ENCODE results near the gene C6orf58.

The C6orf58 gene

GRCh38 chr6:127576874-127577273 lies at the start of gene C6orf58:
C6orf58 (plus strand) TSS chr6:127577174; CDS start chr6:127577186, 12 bp downstream.
- DNase-seq (ENCODE audit: low read depth): no peak

DNA sequence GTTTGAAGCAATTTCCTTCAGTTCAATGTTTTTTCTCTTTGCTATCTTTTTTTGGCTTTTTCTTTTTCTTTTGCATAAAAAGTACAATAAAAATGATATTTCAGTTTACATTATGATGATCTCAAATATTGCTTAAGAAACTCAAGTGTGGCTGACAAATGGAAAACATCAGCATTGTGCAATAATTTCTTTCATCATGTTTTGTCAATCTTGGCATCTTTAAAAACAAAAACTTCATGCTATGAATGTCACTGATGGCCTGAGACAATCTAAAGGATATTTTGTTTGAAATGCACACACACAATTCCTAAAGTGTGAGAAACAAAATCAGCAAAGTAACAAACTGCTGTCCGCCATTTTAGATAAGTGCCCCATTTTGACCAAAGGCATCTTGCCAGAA lies 44.0 kb upstream of the C6orf58 start:
- DNase-seq (ENCODE audit: low read depth): no peak

- no peak for DNase-seq (ENCODE audit: low read depth)
Measured at GRCh38 chr6:127533736-127534135, 43.2 kb upstream of the C6orf58 start.

DNA sequence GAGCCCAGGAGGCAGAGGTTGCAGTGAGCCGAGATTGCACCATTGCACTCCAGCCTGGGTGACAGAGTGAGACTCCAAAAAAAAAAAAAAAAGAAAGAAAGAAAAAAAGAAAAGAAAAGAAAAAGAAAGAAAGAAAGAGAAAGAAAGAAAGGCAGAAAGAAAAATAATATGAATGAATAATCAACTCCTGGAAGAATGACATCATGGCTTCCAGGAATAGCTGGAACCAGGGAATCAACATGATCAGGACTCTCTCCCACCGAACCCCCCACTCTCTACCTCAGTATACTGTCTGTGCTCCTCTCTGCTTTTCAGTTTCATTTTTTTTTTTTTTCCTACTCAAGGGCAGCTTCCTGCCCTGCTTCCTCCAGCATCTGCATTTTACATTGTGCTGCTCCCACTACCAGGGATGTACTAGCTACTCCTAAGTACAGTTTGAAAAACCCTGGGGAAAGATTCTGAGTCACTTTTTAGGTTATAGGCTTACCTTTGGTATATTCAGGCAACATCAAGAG lies 38.2 kb upstream of the C6orf58 start:
- DNase-seq (ENCODE audit: low read depth): no peak

DNA sequence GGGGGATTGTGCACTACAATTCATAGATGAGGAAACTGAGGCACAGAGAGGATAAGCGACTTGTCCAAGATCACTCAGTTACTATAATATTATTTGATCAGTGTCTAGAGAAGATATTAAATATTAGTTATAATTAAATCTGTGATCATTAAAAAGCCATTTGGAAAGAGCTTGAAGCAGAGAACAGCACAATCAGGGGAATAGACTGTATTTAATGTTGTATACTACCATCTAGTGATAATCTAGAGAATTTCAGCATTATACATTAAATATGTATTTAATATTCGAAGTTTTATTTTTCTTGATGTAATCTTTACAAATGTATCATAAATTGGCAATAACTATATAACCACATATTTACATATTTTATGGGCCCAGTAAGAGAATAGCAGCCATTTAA lies 37.7 kb upstream of the C6orf58 start:
- no peak for DNase-seq (ENCODE audit: low read depth)

DNA sequence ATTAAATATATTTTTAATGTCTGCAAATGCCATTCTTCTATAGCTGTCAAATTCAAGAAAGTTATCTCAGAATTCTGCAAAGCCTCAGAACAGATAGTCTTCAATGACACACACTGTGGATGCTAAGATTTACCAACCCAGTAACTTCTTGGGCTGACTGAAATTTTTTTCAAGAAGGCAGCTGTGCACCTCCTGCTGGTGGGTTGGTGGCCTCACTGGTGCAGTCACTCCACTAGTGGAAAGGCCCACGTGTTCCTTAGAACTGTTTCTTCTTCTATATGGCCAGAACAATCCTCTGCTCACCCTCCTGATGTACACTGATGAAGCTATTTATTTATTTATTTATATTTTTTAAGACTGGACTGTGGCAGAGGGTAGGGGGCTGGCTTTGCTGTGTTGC lies 29.8 kb upstream of the C6orf58 start:
- no peak for DNase-seq (ENCODE audit: low read depth)

DNA sequence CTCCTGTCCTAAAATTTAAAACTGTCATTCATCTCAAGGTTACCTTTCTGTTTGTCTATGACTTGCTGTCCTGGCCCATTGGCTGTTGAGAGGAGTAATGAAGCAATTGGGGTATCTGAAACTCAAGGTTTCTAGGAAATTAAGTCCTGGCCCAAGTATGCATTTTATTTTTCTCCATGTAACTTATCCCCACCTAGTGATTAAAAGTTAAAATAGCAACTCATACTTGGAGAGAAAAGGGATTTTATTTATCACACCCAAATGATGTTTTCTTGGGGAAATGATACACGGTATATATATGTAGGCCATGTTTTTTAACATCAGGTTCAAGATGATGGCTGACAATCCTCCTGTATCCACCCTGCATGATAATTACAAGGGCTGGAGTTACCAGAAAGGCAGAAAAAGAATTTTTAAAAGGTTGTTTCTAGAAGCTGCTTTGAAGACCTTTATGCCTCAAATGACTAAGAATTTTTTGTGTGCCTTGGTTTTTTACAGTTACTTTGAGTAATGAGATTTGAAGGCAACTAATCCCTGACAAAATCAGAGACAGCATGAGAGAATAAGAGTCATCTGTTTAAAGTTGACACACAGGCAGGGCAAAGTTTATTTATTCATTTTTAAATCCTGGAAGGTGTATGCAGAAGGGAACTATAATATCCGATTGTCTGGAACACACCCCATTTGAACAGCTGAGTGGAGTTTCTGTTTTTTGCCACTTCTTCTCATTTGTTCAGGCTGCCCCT lies 28.9 kb upstream of the C6orf58 start:
- no peak for DNase-seq (ENCODE audit: low read depth)

DNA sequence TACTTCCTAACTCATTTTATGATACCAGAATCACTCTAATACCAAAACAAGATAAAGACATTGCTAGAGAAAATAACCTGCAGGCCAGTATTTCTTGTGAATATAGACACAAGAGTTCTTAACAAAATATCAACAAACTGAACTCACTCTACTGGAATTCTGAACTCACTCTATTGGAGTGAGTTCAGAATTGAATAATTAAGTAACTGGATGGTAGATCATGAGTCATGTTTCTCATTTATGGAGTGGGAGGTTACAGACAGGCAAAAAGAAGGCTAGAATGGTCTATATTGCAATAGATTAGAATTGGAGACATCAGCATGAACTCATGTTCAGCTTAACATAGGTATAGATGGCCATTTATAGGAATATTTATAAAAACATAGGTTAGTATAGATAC lies 26.6 kb upstream of the C6orf58 start:
- no peak for DNase-seq (ENCODE audit: low read depth)

- DNase-seq (ENCODE audit: low read depth): no peak
Measured at GRCh38 chr6:127554435-127555006, 22.5 kb upstream of the C6orf58 start.

- DNase-seq (ENCODE audit: low read depth): no peak
Measured at GRCh38 chr6:127561660-127562059, 15.3 kb upstream of the C6orf58 start.

GRCh38 chr6:127564761-127565160 lies 12.2 kb upstream of the C6orf58 start:
- DNase-seq (ENCODE audit: low read depth): no peak

DNA sequence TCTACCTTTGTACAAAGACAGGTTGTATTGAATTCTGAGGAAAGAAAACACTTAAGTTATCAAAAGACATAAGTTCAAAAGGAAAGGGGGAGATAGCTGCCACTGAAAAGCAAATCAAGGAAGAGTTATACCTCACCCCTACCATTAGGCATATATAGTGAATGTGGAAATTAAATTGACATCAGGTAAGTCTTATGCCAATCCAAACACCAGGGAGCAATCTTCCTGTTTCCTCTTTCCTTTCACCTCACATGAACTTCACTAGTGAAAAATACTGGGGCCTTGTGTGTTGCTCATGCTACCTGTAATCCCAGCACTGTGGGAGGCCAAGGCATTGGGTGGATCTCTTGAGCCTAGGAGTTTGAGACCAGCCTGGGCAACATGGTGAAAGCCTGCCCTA lies 10.9 kb upstream of the C6orf58 start:
- no peak for DNase-seq (ENCODE audit: low read depth)

DNA sequence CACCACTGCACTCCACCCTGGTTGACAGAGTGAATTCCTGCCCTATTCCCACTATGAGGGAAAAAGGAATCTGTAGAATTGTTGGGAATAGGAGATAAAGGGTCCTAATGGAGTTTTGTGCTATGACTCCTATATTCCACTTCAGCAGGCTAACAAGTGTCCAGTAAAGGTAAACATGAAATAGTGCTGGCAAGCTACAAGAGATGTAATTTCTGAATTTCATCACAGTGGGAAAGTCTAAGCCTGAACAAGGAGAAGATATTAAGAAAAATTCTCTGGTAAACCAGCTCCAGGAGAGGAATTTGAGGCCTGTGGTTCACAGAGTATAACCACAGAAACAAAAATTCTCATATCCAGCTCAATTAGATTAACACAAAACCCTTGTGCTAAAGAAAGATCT lies 10.3 kb upstream of the C6orf58 start:
- DNase-seq (ENCODE audit: low read depth): no peak

DNA sequence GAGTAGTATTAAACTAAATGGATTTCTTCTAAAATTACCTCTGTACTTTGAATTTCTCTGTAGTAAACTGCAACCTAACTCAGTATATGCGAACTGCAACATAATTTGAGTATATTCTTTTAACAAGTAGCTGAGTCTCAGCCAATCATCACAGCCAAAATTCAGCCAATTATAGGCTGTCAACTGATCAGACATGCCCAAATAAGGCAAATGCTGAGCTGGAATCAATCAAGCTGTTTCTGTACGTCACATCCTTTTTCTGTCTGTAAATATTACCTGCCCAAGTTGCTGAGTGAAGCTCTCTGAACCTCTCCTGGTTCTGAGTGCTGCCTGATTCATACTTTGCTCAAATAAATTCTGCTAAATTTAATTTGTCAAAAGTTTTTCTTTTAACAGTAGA lies 9.5 kb upstream of the C6orf58 start:
- DNase-seq (ENCODE audit: low read depth): no peak

GRCh38 chr6:127570739-127571389 lies 6.1 kb upstream of the C6orf58 start:
- no peak for DNase-seq (ENCODE audit: low read depth)

GRCh38 chr6:127578900-127579299 lies 1.9 kb downstream of the C6orf58 start:
- DNase-seq (ENCODE audit: low read depth): no peak

- DNase-seq (ENCODE audit: low read depth): no peak
Measured at GRCh38 chr6:127581576-127581975, 4.6 kb downstream of the C6orf58 start.

GRCh38 chr6:127582777-127583462 lies 5.9 kb downstream of the C6orf58 start:
- DNase-seq (ENCODE audit: low read depth): no peak

DNA sequence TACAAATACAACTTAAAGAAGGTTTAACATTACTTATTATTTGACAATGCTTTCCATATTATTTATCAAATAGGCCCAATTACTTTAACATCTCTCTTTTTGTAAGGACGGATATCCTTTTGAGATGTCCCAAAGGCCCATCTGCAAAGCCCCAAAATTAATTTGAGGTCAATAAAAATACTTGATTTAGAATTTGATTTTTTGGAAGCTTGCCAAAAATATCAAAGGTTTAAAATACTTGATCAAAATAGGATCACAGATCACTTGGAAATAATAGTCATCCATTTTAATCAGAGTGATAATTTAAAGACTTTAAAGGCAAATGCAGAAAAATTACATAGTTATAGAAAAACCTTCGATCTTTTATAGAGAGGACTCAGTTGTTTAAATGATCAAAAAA lies 8.1 kb downstream of the C6orf58 start:
- no peak for DNase-seq (ENCODE audit: low read depth)

- DNase-seq (ENCODE audit: low read depth): no peak
Measured at GRCh38 chr6:127586372-127586771, 9.4 kb downstream of the C6orf58 start.

DNA sequence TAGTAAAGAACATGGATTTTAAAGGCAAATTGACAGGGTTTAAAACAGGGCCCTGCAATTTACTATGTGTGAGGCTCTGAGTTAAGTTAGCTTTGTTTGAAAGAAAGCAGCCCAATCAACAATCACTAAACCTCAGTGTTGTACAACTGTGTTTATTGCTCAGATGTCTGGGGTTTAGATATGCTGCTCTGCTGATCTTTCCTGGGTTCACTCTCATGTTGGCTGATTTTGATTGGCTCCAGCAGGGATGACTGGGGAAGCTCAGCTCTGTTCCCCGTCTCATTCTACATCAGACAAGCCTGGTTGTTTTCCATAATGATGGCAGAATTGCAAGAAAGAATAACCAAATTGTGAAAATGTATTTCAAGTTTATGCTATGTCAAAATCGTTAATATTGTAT lies 10.9 kb downstream of the C6orf58 start:
- no peak for DNase-seq (ENCODE audit: low read depth)

- DNase-seq (ENCODE audit: low read depth): no peak
Measured at GRCh38 chr6:127589135-127589534, 12.2 kb downstream of the C6orf58 start.

DNA sequence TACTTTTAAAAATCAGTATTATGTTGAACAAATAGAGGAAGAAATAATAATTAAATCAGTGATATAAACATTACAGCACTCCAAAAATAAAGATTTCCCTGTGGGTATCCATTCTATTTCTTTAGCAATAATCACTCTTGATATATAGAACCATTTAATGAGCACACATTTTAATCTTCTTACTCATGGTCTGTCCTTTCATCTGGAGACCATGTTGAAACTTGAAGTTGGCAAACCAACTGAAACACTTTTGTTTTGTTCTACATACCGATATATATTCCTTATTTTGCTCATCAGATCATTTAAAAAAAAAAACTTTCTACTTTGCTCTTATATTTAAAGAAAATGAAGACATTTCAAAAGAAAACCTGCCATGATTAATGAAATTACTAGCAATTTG lies 13.4 kb downstream of the C6orf58 start:
- DNase-seq (ENCODE audit: low read depth): no peak

Measured in T-helper 22 cell (primary cell).